HG03159 (cell line): Measurements from ENCODE around the gene CWC22.
"Not testable (repeated sequence)": the region's sequence is repeated elsewhere in the genome, so short reads cannot be mapped to it uniquely, and the experiment has no call there.

Source experiments
- ATAC-seq: cut with Tn5 transposase; IDR thresholded peaks from one replicate; pipeline ENCODE4 v1.9.1; 2021; ENCODE audit warnings: mild to moderate bottlenecking, moderate library complexity; ENCODE audit not compliant: unreplicated experiment

CWC22 gene

GRCh38 chr2:179952658-179953057 lies 54.4 kb downstream of the CWC22 start:
- ATAC-seq, result no peak

- peak; percentile 67 for ATAC-seq
These were observed 55.4 kb downstream of the CWC22 start for GRCh38 chr2:179951680-179952079.

DNA sequence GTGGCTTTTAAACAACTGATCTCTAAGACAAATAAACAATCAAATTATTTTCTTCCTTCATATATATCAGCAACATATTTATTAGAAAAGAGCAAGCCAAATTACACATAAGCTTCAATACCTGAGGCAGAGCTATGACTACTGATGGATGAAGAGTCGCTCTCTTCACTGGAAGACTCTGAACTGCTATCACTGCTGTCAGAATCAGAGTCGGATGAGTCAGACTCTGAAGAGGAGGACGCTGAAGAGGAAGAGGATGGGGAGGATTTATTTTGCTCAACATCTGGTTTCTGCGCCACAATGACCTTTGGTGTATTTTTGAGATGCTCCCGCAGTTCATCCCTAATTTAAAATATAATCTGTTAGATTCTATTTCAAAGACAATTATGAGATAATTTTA lies 56.7 kb downstream of the CWC22 start:
- ATAC-seq, result no peak

GRCh38 chr2:179949438-179949837 lies 57.7 kb downstream of the CWC22 start:
- no peak for ATAC-seq

- no peak for ATAC-seq
These were observed 59.0 kb downstream of the CWC22 start for GRCh38 chr2:179948058-179948457.

- ATAC-seq, result no peak
These were observed 60.1 kb downstream of the CWC22 start for GRCh38 chr2:179946810-179947615.

DNA sequence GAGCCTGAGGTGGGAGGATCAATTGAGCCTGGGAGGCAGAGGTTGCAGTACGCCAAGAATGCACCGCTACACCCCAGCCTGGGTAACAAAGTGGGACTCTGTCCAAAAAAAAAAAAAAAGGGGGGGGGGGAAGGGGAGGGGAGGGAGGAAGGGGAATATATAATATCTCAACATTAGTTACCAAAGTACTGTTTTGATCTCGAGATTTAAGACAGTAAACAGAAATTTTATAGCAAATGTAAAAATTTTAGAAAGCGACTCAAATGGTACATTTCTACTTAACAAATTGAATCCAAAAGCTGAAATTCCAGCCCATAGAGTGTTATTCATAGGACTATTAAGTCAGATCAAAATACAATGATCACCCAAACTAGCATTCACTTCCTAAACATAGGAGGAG lies 60.8 kb downstream of the CWC22 start:
- ATAC-seq, result no peak

DNA sequence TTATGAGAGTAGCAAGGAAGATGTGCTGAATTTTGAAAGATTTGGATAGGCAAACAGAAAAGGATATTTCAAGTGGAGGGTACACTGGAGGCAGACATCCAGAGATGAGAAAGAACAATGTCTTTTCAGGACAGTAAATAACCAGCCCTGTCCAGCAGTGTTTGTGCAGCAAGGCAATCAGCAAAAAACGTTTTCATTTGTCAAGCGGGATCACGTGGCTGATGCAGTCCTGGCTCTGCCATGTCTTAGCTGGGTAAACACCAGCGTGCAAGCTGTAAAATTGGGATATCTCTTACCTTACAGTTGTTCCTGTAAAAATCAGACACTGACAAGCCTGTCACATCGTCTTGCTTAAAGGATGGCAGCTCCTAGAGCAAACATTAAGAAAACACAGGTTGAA lies 67.8 kb downstream of the CWC22 start:
- ATAC-seq, result no peak

DNA sequence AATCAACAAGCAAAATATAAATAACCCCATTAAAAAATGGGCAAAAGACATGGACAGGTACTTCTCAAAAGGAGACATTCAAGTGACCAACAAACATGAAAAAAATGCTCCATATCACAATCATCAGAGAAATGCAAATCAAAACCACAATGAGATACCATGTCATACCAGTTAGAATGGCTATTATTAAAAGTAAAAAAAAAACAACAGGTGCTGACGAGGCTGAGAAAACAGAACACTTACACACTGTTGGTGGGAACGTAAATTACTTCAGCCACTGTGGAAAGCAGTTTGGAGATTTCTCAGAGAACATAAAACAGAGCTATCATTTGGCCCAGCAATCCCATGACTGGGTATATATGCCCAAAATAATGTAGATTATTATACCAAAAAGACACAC lies 69.1 kb downstream of the CWC22 start:
- ATAC-seq, result no peak

DNA sequence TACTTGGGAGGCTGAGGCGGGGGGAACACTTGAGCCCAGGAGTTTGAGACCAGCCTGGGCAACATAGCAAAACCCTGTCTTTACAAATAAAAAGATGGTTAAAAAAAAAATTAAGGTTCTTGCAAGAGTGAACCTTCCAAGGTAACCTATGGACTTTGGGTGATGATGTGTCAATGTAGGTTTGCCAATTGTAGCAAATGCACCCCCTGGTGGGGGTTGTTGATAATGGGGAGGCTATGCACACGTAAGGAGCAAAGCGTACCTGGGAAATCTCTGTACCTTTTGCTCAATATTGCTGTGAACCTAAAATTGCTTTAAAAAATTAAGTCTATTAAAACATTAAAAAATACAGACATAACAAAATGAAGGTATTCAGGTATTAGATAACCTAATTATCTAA lies 70.4 kb downstream of the CWC22 start:
- ATAC-seq, result peak; percentile 72

DNA sequence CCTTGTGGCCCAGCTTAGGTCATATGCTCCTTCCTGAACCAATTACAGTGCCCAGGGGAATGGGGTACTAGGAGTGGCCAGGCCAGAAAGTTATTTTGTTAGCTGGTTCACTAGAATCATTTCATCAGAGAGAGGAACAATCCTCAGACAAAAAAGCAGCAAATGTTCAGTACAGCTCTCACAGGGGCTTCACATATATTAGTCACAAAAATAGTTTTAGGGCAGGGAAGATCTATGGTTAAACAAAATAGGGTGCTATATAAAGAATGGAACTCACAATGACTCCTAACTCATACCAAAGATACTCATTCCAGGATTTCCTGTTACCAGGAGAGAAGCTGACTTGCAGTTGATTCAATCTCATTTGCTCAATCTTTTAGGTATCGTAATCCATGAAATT lies 71.0 kb downstream of the CWC22 start:
- ATAC-seq, result no peak

DNA sequence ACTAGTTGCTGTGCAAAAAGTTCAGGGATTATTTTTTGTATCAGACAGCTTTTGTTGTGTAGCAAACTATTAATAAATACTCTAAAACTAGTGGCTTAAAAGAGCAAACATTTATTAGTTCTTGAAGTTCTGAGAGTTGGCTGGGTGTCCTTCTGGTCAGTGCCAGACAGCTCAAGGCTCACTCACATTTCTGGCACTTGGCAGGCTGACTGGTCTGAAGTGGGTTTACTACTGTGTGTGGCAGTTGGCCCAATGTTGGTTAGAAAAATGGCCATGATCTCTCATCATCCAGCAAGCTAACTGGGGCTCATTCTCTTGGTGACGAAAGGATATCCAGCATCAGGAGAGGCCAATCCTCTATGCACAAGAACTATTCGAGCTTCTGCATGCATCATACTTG lies 74.3 kb downstream of the CWC22 start:
- ATAC-seq, result no peak

- no peak for ATAC-seq
These were observed 75.6 kb downstream of the CWC22 start for GRCh38 chr2:179931502-179931901.

- ATAC-seq, result not testable (repeated sequence)
These were observed 77.1 kb downstream of the CWC22 start for GRCh38 chr2:179929997-179930396.

GRCh38 chr2:179927041-179927440 lies 80.1 kb downstream of the CWC22 start:
- no peak for ATAC-seq

- no peak for ATAC-seq
These were observed 81.4 kb downstream of the CWC22 start for GRCh38 chr2:179925713-179926112.

GRCh38 chr2:179917272-179917671 lies 89.8 kb downstream of the CWC22 start:
- no peak for ATAC-seq

GRCh38 chr2:179915395-179915992 lies 91.6 kb downstream of the CWC22 start:
- ATAC-seq, result no peak

- ATAC-seq, result no peak
These were observed 93.3 kb downstream of the CWC22 start for GRCh38 chr2:179913809-179914208.

DNA sequence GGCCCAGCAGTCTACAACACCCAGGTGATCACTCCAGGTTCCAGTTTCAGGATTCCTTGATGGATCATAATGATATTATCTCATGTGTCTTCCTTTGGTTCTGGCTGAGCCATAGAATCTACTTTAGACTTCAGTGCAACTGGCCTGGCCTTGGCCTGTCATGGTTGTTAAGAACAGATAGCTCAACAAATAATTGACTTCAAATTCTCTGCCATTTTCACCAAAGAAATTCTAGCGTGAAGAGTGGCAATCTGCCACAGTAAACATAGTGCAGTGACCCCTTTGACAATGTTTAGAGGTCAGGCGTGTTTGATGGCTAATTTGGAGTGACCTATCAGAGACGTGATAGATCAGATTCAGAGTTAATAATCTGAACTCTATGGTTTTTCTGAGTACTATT lies 95.5 kb downstream of the CWC22 start:
- no peak for ATAC-seq

DNA sequence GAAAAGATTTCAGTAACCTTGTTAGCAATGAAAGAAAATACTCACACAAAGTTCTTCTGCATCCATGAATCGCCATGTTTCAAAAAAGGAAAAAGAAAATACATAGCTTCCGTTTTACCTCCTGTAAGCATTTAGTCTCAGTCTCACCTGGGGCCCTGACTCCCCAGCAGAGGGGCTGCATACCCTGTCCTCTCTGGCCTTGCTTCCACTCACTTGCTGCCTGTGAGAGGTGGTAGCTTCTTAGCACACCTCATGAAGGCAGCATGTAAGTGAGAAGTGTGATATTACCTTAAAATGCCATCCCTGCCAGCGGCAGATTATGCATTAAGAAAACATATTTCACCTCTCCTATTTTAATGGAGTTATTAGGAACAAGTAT lies 96.4 kb downstream of the CWC22 start:
- ATAC-seq, result no peak

DNA sequence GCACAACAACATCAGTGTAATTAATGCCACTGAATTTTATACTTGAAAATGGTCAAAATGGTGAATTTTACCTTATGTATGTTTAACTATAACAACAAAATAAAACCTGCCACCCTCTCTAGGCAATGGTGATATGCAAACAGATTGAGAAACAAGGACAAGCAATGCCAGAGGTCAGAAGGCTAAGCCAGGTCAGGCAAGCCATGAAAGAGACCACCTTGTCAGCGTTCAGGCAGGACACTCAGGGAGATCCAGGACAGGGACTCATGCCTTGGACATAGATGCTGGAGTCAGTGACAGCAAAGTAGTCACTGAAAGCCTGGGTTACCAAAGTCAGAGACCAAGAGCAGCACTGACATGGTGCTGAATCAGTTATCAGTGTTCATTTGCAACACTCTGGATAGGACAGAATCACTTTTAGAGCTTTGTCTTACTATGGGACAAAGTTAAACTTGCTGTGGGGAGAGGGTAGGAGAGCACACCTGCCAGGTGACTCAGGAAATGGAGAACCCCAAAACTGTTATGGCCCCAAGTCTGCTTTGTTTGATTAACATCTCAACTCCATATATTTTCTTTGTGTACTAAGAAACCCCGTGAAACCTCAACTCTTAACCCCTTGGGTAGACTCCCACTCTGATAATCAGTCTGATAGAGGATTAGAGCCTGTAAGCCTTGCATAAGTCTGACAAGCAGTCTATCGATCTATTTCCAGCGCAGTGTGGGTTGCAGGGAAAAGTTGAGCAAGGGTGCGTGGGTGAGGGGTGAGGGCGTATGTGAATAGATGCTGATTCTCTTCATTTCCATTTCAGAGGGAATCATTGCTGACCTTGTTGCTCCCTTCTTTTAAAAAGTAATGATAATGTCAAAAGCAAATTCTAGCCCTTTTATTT lies 97.0 kb downstream of the CWC22 start:
- no peak for ATAC-seq
